NCI-H2107 (cell line): Measurements from ENCODE around the gene WDR88.
A peak's percentile ranks its signal among the peaks of the same experiment; 100 is the strongest.
"Not testable (repeated sequence)": the region's sequence is repeated elsewhere in the genome, so short reads cannot be mapped to it uniquely, and the experiment has no call there.

ENCODE experiments used
- DNase-seq: peaks from one replicate; lab custom pipeline; 2025; lab: John Stamatoyannopoulos, UW

Gene WDR88

DNA sequence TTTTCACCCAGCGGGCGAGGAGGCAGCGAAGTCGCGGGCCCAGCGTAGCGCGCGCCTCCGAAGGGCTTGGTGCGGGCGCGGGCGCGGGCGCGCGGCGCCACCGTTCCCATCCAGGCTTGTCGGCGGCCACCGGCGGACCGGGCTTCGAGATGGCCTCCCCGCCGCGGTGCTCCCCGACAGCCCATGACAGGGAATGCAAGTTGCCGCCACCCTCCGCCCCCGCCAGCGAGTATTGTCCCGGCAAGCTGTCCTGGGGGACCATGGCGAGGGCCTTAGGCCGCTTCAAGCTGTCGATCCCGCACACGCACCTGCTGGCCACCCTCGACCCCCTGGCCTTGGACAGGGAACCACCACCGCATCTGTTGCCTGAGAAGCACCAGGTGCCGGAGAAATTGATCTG lies at the start of gene WDR88:
WDR88 (plus strand) TSS at position 94 of the 400 bp plus-strand sequence; CDS start at position 150, 56 bp downstream.
- no peak for DNase-seq

GRCh38 chr19:33085570-33086128 lies 46.3 kb upstream of the WDR88 start:
- DNase-seq: no peak

GRCh38 chr19:33086955-33087354 lies 45.0 kb upstream of the WDR88 start:
- DNase-seq: no peak

- DNase-seq: no peak
Measured at GRCh38 chr19:33089010-33089409, 42.9 kb upstream of the WDR88 start.

GRCh38 chr19:33090179-33090578 lies 41.7 kb upstream of the WDR88 start:
- DNase-seq: no peak

DNA sequence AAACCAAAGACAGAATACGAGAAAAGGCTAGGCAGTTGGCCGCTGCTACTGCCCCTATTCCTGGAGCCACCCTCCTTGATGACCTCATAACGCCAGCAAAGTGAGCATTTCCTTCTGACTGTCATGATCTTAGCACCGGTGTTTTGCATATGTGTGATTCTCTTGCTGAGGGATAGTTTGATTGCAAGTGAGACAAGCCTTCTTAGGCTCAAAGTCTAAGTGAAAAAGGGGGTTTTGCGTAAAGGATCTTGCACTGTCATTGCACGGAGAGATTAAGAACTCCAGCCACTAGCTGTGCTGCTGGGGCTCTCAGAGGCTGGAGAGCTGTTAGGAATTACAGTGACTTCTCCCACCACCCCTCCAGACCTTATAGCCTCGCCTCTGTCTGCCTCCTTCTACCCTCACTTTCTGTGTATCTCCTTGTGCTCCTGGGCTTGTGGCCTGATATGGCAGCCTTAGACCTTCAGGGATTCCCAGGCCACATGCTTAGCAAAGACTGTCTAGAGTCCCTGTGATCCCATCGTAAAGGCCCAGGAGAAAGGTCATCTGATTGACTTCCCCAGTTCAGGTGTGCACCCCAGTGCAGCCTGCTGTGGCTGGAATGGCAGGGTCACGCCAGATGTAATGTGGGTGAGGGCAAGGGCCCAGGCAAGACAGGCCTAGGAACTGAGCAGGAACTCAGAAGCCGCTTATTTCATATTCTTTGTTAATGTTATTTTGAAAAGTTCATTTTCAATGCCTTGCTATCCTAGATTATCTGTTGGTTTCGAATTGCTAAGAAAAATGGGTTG lies 38.3 kb upstream of the WDR88 start:
- DNase-seq: no peak

DNA sequence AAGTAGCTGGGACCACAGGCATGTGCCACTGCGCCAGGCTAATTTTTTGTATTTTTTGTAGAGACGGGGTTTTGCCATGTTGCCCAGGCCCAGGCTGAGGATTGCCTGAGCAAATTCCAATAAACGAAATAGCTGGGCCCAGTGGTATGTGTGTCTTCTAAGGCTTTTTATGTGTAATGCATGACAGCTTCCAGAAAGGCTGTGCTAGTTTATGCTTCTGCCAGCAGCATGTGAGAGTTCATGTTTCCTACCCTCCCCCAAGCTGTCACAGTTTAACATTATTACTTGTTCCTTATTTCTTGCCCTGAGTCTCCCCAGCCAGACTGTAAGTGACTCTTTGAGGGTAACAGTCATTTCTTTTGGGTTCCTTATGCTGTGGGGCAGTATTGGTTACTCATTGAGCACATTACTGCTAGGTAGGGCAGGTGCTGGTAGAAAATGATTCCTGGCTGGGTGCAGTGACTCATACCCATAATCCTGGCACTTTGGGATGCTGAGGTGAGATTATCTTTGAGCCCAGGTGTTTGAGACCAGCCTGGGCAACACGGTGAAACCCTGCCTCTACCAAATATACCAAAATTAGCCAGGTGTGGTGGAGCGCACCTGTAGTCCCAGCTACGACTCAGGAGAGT lies 37.4 kb upstream of the WDR88 start:
- no peak for DNase-seq

DNA sequence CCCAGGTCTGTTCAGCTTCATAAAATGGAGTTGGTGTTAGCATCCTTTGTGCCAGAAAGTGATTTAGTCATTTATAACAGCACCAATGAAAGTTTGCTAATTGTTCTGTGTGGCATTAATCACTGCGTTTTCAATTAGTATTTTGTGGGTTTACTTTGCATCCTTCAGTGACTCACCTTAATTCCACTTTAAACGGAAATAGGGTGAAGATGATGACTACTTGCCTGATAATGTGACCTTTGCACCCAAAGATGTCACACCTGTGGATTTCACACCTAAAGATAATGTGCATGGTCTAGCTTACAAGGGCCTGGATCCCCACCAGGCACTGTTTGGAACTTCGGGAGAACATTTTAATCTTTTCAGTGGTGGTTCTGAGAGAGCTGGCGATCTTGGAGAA lies 35.9 kb upstream of the WDR88 start:
- DNase-seq: no peak

DNA sequence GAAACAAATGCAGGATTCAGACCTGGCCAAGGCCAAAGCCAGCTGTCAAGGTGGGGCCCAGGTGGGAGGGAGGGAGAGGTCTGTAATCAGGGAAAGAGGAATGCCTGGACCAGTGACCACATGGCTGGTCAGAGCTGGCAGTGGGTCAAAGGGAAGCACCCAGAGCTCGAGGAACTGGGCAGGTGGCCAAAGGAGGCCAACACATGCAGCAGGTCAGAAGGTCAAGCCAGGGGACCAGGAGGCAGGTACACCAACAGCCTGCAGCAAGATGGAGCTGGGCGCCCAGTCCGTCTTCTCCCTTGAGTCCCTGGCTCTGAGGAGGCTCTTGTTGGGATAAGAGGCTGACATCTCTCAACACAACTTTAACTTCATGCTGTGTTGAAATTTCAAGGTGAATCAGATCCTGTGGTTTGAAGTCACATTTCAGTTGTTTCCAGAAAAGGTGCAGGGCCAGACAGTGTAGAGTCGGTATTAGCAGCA lies 33.8 kb upstream of the WDR88 start:
- DNase-seq: no peak

GRCh38 chr19:33100894-33101644 lies 30.8 kb upstream of the WDR88 start:
- no peak for DNase-seq

DNA sequence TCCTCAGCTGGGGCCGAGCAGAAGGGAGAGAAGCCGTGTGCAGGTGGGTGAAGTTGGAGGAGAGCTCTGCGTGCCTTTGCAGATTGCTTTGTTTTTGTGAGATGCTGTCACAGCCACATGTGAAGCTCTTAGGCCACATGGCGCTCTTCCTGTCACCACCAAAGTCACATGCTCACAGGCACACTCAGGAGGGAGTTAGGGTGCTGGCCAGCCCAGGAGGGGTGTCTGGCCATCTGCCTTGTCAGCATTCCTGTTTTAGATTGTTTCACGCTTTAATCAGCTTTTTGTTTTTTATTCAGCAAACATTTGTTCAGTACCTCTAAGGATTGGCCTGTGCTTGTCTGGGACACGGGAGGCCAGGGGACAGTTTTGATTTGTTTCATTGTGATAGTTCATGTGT lies 29.0 kb upstream of the WDR88 start:
- no peak for DNase-seq

- no peak for DNase-seq
Measured at GRCh38 chr19:33108161-33108560, 23.8 kb upstream of the WDR88 start.

GRCh38 chr19:33110137-33110910 lies 21.6 kb upstream of the WDR88 start:
- no peak for DNase-seq

- no peak for DNase-seq
Measured at GRCh38 chr19:33111587-33111986, 20.3 kb upstream of the WDR88 start.

GRCh38 chr19:33114312-33114711 lies 17.6 kb upstream of the WDR88 start:
- DNase-seq: no peak

DNA sequence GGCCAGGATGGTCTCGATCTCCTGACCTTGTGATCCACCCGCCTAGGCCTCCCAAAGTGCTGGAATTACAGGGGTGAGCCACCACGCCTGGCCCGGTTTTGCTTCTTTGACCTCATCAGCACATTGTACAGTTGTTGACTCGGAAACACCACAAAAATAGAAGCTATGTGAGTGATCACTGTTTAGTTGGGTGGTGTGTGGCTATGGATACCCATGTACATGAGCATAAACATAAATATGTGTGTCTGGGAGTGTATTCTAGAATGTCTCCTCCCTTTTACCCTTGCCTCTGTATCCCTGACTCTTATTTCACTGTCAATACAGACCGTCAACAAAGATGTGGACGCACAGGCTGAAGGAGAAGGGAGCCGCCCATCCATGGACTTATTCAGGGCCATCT lies 14.4 kb upstream of the WDR88 start:
- DNase-seq: no peak

GRCh38 chr19:33118643-33119042 lies 13.3 kb upstream of the WDR88 start:
- no peak for DNase-seq

- DNase-seq: no peak
Measured at GRCh38 chr19:33124207-33125098, 7.5 kb upstream of the WDR88 start.

GRCh38 chr19:33125929-33126388 lies 6.0 kb upstream of the WDR88 start:
- DNase-seq: peak; percentile 41

GRCh38 chr19:33126712-33127111 lies 5.2 kb upstream of the WDR88 start:
- not testable (repeated sequence) for DNase-seq

DNA sequence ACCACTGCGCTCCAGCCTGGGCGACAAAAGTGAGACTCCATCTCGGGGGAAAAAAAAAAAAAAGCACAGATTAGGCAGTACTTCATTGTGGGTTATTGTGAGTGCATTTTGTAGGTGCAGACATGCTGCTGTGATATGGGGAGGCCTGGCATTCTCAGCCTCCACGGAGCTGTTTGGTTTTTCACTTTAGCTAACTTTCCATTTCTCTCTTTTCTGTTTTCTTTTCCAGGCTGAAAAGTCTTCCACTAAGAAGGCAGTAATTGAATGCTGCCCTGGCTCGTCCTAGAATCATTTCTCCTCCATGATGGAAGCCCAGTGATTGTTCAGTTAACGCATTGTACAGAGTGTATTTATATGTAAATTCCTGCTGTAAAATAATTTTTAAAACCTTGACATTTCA lies 2.0 kb upstream of the WDR88 start:
- no peak for DNase-seq
